Epithelial cell of proximal tubule (primary cell): ENCODE data around the gene EIF3A. TPM values are rescaled to one million over a fixed set of nuclear protein-coding genes. Genes with fewer than 3 reads are reported as not detected.

ENCODE experiments used
- DNase-seq: peaks from one replicate; pipeline ENCODE4 v3.0.0-alpha.2; 2011; ENCODE audit warnings: low read depth
- H3K4me3 ChIP-seq: 2 replicates; pipeline ENCODE4 v1.5.1; 2011; ENCODE audit warnings: low read depth, mild to moderate bottlenecking, low read length
- total RNA-seq: library from RNA; depleted of rRNA; stranded (reverse); fragments of >200 nt; gene quantifications from 2 replicates; pipeline ENCODE4 v1.2.3, GENCODE V29; 2015
- TF ChIP-seq, protein P1 (sequence below): conservative IDR thresholded peaks from 2 replicates; pipeline ENCODE4 v1.5.1; 2012; ENCODE audit warnings: low read depth, mild to moderate bottlenecking, low read length

The EIF3A gene
- total RNA-seq, 1 donor from 2014 or later = 102 TPM

DNA sequence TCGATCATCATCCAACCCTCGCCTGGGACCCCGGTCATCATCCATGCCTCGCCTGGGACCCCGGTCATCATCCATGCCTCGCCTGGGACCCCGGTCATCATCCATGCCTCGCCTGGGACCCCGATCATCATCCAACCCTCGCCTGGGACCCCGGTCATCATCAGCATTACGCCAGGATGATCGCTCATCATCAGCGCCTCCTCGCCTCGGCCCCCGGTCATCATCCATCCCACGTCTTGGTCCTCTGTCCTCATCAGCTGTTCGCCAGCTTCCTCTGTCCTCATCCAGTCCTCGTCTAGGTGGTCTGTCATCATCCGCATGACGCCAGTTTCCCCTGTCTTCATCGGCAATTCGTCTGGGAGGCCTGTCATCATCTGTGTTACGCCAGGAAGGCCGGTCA is 38.4 kb downstream of the EIF3A start:
- H3K4me3 ChIP-seq = no peak overlapping the region
- DNase-seq = no peak
- TF ChIP-seq, protein P1, sequence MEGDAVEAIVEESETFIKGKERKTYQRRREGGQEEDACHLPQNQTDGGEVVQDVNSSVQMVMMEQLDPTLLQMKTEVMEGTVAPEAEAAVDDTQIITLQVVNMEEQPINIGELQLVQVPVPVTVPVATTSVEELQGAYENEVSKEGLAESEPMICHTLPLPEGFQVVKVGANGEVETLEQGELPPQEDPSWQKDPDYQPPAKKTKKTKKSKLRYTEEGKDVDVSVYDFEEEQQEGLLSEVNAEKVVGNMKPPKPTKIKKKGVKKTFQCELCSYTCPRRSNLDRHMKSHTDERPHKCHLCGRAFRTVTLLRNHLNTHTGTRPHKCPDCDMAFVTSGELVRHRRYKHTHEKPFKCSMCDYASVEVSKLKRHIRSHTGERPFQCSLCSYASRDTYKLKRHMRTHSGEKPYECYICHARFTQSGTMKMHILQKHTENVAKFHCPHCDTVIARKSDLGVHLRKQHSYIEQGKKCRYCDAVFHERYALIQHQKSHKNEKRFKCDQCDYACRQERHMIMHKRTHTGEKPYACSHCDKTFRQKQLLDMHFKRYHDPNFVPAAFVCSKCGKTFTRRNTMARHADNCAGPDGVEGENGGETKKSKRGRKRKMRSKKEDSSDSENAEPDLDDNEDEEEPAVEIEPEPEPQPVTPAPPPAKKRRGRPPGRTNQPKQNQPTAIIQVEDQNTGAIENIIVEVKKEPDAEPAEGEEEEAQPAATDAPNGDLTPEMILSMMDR = no peak

DNA sequence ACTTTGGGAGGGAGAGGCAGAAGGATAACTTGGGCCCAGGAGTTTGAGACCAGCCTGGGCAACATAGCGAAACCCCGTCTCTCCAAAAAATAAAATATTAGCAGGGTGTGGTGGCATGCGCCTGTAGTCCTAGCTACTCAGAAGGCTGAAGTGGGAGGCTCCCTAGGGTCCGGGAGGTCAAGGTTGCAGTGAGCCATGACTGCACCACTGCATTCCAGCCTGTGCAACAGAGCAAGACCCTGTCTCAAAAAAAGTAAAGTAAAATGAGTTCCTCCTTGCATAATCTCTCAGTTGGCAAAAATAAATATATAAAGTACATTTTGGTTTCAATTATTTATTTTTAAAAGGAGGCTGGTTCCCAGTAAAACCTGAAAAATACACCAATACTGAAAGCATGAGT is 39.3 kb downstream of the EIF3A start:
- no peak for DNase-seq
- no peak overlapping the region for H3K4me3 ChIP-seq
- TF ChIP-seq, protein P1 = no peak

DNA sequence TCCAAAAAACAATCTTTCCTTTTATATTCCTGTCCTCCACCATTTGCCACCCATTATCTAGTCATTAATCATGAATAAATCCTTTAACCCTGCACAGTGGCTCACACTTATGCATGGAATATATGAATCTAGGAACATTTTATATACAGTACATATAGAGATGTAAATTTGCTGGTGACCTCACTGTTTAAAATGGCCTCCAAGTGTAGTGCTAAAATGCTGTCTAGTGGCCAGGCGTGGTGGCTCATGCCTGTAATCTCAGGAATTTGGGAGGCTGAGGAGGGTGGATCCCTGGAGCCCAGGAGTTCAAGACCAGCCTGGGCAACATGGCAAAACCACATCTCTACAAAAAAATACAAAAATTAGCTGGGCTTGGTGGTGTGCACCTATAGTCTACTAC is 41.5 kb downstream of the EIF3A start:
- H3K4me3 ChIP-seq = no peak overlapping the region
- TF ChIP-seq, protein P1 = no peak
- DNase-seq = no peak

DNA sequence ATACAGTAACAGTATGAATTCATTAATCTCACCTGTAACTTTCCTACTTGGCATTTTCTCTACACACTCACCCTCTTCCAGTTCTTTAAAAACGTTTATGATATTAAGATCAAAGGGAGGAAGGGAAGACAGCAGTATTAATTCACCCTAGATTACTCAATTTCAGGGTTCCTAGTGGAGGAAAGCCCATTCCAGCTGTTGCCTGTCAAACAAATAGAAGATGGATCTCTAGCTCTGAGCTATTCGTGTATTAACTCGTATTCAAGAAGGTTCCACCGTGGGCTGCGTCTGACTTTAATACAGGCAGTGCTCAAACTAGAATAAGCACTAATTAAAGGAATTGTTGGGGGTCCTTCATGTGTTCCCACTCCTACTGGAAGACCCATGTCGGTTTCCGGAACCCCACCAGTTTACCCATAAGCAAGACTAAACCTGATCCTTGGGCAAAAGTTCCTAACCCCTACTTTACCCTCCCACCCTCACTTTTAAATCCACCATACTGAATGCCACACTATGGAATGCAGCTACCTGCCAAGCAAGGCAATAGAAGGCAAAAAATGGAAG is 49.0 kb downstream of the EIF3A start:
- TF ChIP-seq, protein P1 = no peak
- H3K4me3 ChIP-seq = no peak overlapping the region

DNA sequence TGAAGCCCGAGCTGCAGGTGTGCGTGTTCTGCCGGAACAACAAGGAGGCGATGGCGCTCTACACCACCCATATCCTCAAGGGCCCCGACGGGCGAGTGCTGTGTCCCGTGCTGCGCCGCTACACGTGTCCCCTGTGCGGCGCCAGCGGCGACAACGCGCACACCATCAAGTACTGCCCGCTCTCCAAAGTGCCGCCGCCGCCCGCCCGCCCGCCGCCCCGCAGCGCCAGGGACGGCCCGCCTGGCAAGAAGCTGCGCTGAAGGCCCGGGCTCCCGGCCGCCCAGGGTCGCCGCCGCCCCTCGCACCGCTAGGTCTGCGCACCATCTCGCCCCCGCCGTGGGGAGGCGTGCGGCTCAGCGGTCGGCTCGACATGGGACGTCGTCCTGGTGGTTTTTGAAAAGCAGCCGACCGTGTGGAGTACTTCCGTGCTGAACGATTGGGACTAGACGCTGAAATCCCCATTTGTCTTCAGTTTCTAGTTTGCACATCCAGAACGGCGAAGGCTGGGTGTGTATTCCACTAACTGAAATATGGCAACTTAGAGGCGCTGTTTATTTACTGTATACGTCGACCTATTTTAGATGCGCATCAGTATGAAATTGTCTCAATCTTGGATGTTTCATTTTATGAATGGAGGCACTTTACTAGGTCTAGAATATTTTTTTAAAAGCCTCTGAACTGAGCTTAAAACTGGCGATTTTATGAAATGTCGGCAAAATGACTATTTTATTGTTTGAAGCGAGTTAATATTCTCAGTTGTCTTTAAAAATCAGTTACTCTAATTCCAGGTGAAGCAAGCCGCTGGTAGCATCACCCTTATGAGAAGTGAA is 50.0 kb downstream of the EIF3A start:
- no peak for DNase-seq
- H3K4me3 ChIP-seq = peak overlapping the region; percentile 32
- TF ChIP-seq, protein P1 = no peak

More for the DNA sequence above, 49.0 kb downstream of the EIF3A start:
- DNase-seq = no peak

DNA sequence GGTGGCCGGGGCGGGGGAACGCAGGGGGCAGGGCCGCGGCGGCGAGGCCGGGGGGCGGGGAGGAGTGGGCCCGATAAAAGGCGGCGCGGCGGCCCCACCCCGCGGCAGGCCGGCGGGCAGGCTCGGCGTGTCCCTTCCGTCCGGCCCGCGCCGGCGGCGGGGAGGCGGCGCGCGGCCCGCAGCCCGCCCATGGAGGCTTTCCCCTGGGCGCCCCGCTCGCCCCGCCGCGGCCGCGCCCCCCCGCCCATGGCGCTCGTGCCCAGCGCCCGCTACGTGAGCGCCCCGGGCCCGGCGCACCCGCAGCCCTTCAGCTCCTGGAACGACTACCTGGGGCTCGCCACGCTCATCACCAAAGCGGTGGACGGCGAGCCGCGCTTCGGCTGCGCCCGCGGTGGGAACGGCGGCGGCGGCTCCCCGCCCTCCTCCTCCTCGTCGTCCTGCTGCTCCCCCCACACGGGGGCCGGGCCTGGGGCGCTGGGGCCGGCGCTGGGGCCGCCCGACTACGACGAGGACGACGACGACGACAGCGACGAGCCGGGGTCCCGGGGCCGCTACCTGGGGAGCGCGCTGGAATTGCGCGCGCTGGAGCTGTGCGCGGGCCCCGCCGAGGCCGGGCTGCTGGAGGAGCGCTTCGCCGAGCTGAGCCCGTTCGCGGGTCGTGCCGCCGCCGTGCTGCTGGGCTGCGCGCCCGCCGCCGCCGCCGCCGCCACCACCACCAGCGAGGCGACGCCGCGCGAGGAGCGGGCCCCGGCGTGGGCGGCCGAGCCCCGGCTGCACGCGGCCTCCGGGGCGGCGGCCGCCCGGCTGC is 50.8 kb downstream of the EIF3A start, which contains the start of gene NANOS1:
Gene NANOS1 (plus strand): TSS at position 102 of the 808 bp plus-strand sequence. CDS start 88 bp downstream, at position 190.
- TF ChIP-seq, protein P1 = no peak
- H3K4me3 ChIP-seq = peak within 1 kb of the TSS; percentile 43
- DNase-seq = no peak
